ENCODE data around the gene TIRAP.

DNA sequence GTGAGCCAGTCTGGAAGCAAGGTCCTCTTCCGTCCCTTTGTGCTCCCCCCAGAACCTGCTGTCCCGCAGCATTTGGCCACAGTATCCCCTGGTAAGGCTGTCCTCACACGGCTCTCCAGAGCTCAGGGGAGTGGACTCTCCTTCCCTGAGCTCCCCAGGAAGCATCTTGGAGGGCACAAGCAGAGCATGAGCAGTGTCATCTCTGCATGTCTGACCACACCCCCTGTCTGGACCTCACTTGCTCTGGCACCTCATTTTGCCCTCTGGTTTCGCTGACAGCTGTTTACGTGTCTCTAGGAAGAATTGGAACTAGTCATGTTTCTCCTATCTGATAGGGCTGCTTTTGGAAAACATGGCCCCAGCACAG, 36.5 kb downstream of the TIRAP start:
- TF ChIP-seq, protein P1, sequence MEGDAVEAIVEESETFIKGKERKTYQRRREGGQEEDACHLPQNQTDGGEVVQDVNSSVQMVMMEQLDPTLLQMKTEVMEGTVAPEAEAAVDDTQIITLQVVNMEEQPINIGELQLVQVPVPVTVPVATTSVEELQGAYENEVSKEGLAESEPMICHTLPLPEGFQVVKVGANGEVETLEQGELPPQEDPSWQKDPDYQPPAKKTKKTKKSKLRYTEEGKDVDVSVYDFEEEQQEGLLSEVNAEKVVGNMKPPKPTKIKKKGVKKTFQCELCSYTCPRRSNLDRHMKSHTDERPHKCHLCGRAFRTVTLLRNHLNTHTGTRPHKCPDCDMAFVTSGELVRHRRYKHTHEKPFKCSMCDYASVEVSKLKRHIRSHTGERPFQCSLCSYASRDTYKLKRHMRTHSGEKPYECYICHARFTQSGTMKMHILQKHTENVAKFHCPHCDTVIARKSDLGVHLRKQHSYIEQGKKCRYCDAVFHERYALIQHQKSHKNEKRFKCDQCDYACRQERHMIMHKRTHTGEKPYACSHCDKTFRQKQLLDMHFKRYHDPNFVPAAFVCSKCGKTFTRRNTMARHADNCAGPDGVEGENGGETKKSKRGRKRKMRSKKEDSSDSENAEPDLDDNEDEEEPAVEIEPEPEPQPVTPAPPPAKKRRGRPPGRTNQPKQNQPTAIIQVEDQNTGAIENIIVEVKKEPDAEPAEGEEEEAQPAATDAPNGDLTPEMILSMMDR (IDR thresholded peaks at IDR 0.05 in 2 of 3, conservative IDR thresholded peaks at IDR 0.05 in 1 of 3; ENCODE audit: insufficient read depth in 2 of 3, low read depth in 1 of 3, low read length in 3 of 3) = no peak
- TF ChIP-seq TAF1 (IDR thresholded peaks at IDR 0.05; ENCODE audit: control insufficient read depth, extremely low read depth, insufficient read depth, low read length, severe bottlenecking) (no peak), MYC (IDR thresholded peaks at IDR 0.05; ENCODE audit: low read depth, low read length) (no peak), MYC (CRISPR knock-in tag; IDR thresholded peaks at IDR 0.05; ENCODE audit: borderline replicate concordance, low read depth) (no peak), NFYB (IDR thresholded peaks at IDR 0.05; ENCODE audit: extremely low read depth, insufficient read length) (no peak), SPI1 (IDR thresholded peaks at IDR 0.05; ENCODE audit: borderline replicate concordance, low read depth, low read length) (no peak), TFAP4 (CRISPR knock-in tag; IDR thresholded peaks at IDR 0.05; ENCODE audit: borderline replicate concordance) (no peak), MNT (conservative IDR thresholded peaks at IDR 0.05) (no peak), CCAR2 (IDR thresholded peaks at IDR 0.05; ENCODE audit: low read depth, low read length) (no peak)
- TF ChIP-seq, protein P2, sequence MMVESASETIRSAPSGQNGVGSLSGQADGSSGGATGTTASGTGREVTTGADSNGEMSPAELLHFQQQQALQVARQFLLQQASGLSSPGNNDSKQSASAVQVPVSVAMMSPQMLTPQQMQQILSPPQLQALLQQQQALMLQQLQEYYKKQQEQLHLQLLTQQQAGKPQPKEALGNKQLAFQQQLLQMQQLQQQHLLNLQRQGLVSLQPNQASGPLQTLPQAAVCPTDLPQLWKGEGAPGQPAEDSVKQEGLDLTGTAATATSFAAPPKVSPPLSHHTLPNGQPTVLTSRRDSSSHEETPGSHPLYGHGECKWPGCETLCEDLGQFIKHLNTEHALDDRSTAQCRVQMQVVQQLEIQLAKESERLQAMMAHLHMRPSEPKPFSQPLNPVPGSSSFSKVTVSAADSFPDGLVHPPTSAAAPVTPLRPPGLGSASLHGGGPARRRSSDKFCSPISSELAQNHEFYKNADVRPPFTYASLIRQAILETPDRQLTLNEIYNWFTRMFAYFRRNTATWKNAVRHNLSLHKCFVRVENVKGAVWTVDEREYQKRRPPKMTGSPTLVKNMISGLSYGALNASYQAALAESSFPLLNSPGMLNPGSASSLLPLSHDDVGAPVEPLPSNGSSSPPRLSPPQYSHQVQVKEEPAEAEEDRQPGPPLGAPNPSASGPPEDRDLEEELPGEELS (CRISPR knock-in tag; IDR thresholded peaks at IDR 0.05; ENCODE audit: borderline replicate concordance) = no peak

All from K562 (cell line).